ENCODE measurements around the gene RWDD3. TPM values are rescaled to one million over a fixed set of nuclear protein-coding genes. Genes with fewer than 3 reads are reported as not detected.

RWDD3 gene
- total and polyA plus RNA-seq, 12 donors = 2.9 to 66.2 (median 15.7) TPM

- no peak for DNase-seq
- no peaks in the 10 kb centered on the region for H3K36me3 ChIP-seq (replicated peaks in 1 of 2)
- no peaks in the 10 kb centered on the region for H3K4me1 ChIP-seq (replicated peaks in 1 of 2)
- no peak overlapping the region for H3K4me3 ChIP-seq
- no peaks in the 10 kb centered on the region for H3K9me3 ChIP-seq (replicated peaks in 1 of 3)
- no peak for TF ChIP-seq CTCF (IDR thresholded peaks at IDR 0.05)
- no peak for TF ChIP-seq POLR2A (IDR thresholded peaks at IDR 0.05)
- intact Hi-C loops (cut with DNase I) = no loop called here
- no peak overlapping the region for H3K27ac ChIP-seq
- no peaks in the 10 kb centered on the region for H3K27me3 ChIP-seq
- 9 to 19% (median 12%) methylated on average over 1 of the region's 1 CpG for WGBS, 4 donors
Measured at GRCh38 chr1:95203908-95204437, 30.0 kb upstream of the RWDD3 start.

- Histone ChIP-seq H3K4me3 (no peak overlapping the region), H3K27me3 (no peaks in the 10 kb centered on the region), H3K36me3 (replicated peaks in 1 of 2) (no peaks in the 10 kb centered on the region), H3K27ac (no peak overlapping the region), H3K4me1 (replicated peaks in 1 of 2) (no peaks in the 10 kb centered on the region), H3K9me3 (replicated peaks in 1 of 3) (no peaks in the 10 kb centered on the region)
- WGBS, 4 donors = 90 to 96% (median 92%) methylated on average over 2 of the region's 2 CpGs
- TF ChIP-seq POLR2A (IDR thresholded peaks at IDR 0.05) (no peak), CTCF (IDR thresholded peaks at IDR 0.05) (no peak)
- intact Hi-C loops (cut with DNase I) = no loop called here
- DNase-seq = no peak
Measured at GRCh38 chr1:95206514-95206913, 27.5 kb upstream of the RWDD3 start.

DNA sequence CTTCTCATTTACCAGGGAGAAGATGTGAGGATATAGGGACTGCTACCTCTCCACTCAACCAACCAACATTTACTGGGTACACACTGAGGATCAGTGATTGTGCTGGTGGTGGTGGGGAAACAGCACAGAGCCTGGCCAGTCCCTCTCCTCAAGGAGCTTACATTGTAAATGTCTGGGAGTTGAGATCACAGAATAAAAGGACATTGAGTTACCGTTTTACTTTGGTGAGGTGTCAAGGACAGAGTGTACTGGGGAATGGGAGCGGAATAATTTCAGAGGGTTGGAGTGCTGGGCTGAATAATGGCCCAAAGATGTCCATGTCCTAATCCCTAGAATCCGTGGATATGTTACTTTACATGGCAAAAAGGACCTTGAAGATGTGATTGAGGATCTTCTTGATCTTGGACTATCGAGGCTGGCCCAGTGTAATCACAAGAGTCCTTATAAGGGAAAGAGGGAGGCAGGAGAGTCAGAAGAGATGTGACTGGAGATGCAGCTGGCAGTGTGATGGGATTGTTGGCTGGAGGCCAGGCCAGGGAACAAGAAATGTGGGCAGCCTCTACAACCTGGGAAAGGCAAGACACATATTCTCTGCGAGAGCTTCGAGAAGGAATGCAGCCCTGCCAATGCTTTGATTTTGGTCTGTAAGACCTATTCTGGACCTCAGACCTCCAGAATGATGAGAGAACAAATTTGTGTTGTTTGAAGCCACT is 26.6 kb upstream of the RWDD3 start:
- H3K27ac ChIP-seq = no peak overlapping the region
- 65 to 70% (median 67%) methylated on average over 6 of the region's 6 CpGs for WGBS, 4 donors
- no peaks in the 10 kb centered on the region for H3K27me3 ChIP-seq
- H3K4me3 ChIP-seq = no peak overlapping the region
- TF ChIP-seq CTCF (IDR thresholded peaks at IDR 0.05) = no peak
- no peak for TF ChIP-seq POLR2A (IDR thresholded peaks at IDR 0.05)
- peak in 2 of 7 donors; percentile 4 to 31 for DNase-seq
- no peaks in the 10 kb centered on the region for H3K36me3 ChIP-seq (replicated peaks in 1 of 2)
- intact Hi-C loops (cut with DNase I) = no loop called here
- H3K4me1 ChIP-seq (replicated peaks in 1 of 2) = no peaks in the 10 kb centered on the region
- no peaks in the 10 kb centered on the region for H3K9me3 ChIP-seq (replicated peaks in 1 of 3)

- no peaks in the 10 kb centered on the region for H3K27me3 ChIP-seq
- TF ChIP-seq POLR2A (IDR thresholded peaks at IDR 0.05) (no peak), CTCF (IDR thresholded peaks at IDR 0.05) (no peak)
- no peak for DNase-seq
- H3K4me3 ChIP-seq = no peak overlapping the region
- 67 to 98% (median 87%) methylated on average over 3 of the region's 3 CpGs for WGBS, 4 donors
- H3K27ac ChIP-seq = no peak overlapping the region
- intact Hi-C loops (cut with DNase I) = no loop called here
- H3K9me3 ChIP-seq (replicated peaks in 1 of 3) = no peaks in the 10 kb centered on the region
- no peaks in the 10 kb centered on the region for H3K36me3 ChIP-seq (replicated peaks in 1 of 2)
- no peaks in the 10 kb centered on the region for H3K4me1 ChIP-seq (replicated peaks in 1 of 2)
Measured at GRCh38 chr1:95208876-95209275, 25.1 kb upstream of the RWDD3 start.
